Measurements from ENCODE around the gene DTNB. TPM values are rescaled to one million over a fixed set of nuclear protein-coding genes. Genes with fewer than 3 reads are reported as not detected.

Gene DTNB
- total and polyA plus RNA-seq, 2 of the 4 experiments (the other 2 are of a cell fraction), result 3.8 to 5.3 TPM

DNA sequence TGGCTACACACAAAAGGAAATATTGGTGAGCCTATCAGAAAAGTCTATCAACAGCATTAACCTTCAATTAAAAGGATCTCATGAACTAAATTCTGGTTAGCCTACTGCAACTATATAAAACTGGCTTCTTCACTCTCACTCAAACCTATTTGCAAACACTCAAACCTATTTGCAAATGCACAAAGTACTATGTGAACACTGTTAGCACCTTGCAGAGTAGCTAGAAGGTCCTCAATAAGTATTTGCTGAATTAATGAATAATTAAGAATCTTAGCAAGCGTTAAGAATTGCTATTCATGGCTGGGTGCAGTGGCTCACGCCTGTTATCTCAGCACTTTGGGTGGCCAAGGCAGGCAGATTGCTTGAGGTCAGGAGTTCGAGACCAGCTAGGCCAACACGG is 150.3 kb downstream of the DTNB start:
- H2AK9ac ChIP-seq (replicated peaks; ENCODE audit: low read depth, low read length, poor library complexity), result no peak overlapping the region
- H4K20me1 ChIP-seq (ENCODE audit: insufficient read depth, low read length), result no peaks in the 10 kb centered on the region
- H3K27ac ChIP-seq (ENCODE audit: insufficient read depth, low read length), result no peak overlapping the region
- H3K36me3 ChIP-seq (ENCODE audit: control insufficient read depth, insufficient read depth, low read length), result no peaks in the 10 kb centered on the region
- no peaks in the 10 kb centered on the region for H3K9me1 ChIP-seq (ENCODE audit: insufficient read depth, low read length)
- H2AFZ ChIP-seq (replicated peaks; ENCODE audit: low read length, poor library complexity), result no peak overlapping the region
- no peak overlapping the region for H2AK5ac ChIP-seq (ENCODE audit: low read depth, low read length)
- no peak overlapping the region for H2BK120ac ChIP-seq (ENCODE audit: low read depth, low read length)
- H3K4me2 ChIP-seq (ENCODE audit: low read depth, low read length), result no peak overlapping the region
- in situ Hi-C loops (cut with MboI; ENCODE audit: low sequenced_read_pairs), result no loop called here
- no peak overlapping the region for H4K91ac ChIP-seq (ENCODE audit: insufficient read depth, low read depth, low read length)
- H2BK5ac ChIP-seq (ENCODE audit: low read depth, low read length, poor library complexity, severe bottlenecking), result no peak overlapping the region
- H2BK20ac ChIP-seq (ENCODE audit: low read depth, low read length), result no peak overlapping the region
- H3K56ac ChIP-seq (ENCODE audit: extremely low read depth, insufficient read depth, low read length), result no peak overlapping the region
- WGBS, 2 experiments (ENCODE audit: extremely low coverage in 2 of 2, insufficient read length in 1 of 2), result no CpG with 5 or more reads among the region's 4 CpGs
- no peak overlapping the region for H2BK15ac ChIP-seq (ENCODE audit: low read depth, low read length)
- intact Hi-C loops (cut with micrococcal nuclease), result loop anchor here (2.0 kb wide), 2 partner anchors 142 to 146 kb away; no protein-coding TSS in a partner anchor
- no peaks in the 10 kb centered on the region for H3K27me3 ChIP-seq (ENCODE audit: control insufficient read depth, insufficient read depth, low read length)
- H4K8ac ChIP-seq (ENCODE audit: low read depth in 2 of 2, low read length in 2 of 2), result no peak overlapping the region
- no peaks in the 10 kb centered on the region for H3K79me1 ChIP-seq (ENCODE audit: low read depth in 1 of 2, low read length in 2 of 2)
- ChIA-PET POLR2A (ENCODE audit: unreplicated experiment) (interaction anchor here (0.6 kb wide), 1 partner anchor 356 kb away, joined by 8 read pairs; no protein-coding TSS in a partner anchor), CTCF (no interaction called here)
- no peak overlapping the region for H3K18ac ChIP-seq (ENCODE audit: low read depth, low read length)
- H3K9me3 ChIP-seq (ENCODE audit: control insufficient read depth, insufficient read depth, low read length), result no peaks in the 10 kb centered on the region
- ATAC-seq (ENCODE audit: low read depth), result no peak
- H3K9ac ChIP-seq (ENCODE audit: low read depth, low read length), result no peak overlapping the region
- dilution Hi-C loops (cut with HindIII; ENCODE audit: low sequenced_read_pairs, unreplicated experiment), result no loop called here
- H3K14ac ChIP-seq (replicated peaks; ENCODE audit: low read depth, low read length), result no peak overlapping the region
- no peaks in the 10 kb centered on the region for H3K4me1 ChIP-seq (ENCODE audit: control insufficient read depth, insufficient read depth, low read length)
- DNase-seq, result no peak
- no peak overlapping the region for H3K4me3 ChIP-seq (ENCODE audit: insufficient read depth, low read depth, low read length)
- H3K23ac ChIP-seq (ENCODE audit: low read depth, low read length), result no peak overlapping the region
- TF ChIP-seq RFX5 (IDR thresholded peaks at IDR 0.05; ENCODE audit: low read depth, low read length) (no peak), MAZ (IDR thresholded peaks at IDR 0.05; ENCODE audit: borderline replicate concordance, low read depth, low read length) (no peak), NFE2L2 (IDR thresholded peaks at IDR 0.05; ENCODE audit: low read depth, low read length) (no peak), RCOR1 (IDR thresholded peaks at IDR 0.05; ENCODE audit: insufficient replicate concordance, low read length) (no peak), SMC3 (IDR thresholded peaks at IDR 0.05; ENCODE audit: low read depth, low read length) (no peak), POLR2A (IDR thresholded peaks at IDR 0.05; ENCODE audit: low read depth, low read length) (no peak), MAFK (IDR thresholded peaks at IDR 0.05; ENCODE audit: low read depth, low read length) (no peak), RAD21 (IDR thresholded peaks at IDR 0.05; ENCODE audit: low read length) (no peak), CEBPB (IDR thresholded peaks at IDR 0.05; ENCODE audit: low read depth, low read length) (no peak), FOS (IDR thresholded peaks at IDR 0.05; ENCODE audit: low read depth, low read length) (no peak), MXI1 (IDR thresholded peaks at IDR 0.05; ENCODE audit: borderline replicate concordance, low read depth, low read length) (no peak), CHD1 (IDR thresholded peaks at IDR 0.05; ENCODE audit: low read depth, low read length) (no peak), BHLHE40 (IDR thresholded peaks at IDR 0.05; ENCODE audit: low read depth, low read length) (no peak)
- TF ChIP-seq, protein P1, sequence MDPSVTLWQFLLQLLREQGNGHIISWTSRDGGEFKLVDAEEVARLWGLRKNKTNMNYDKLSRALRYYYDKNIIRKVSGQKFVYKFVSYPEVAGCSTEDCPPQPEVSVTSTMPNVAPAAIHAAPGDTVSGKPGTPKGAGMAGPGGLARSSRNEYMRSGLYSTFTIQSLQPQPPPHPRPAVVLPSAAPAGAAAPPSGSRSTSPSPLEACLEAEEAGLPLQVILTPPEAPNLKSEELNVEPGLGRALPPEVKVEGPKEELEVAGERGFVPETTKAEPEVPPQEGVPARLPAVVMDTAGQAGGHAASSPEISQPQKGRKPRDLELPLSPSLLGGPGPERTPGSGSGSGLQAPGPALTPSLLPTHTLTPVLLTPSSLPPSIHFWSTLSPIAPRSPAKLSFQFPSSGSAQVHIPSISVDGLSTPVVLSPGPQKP (IDR thresholded peaks at IDR 0.05; ENCODE audit: borderline replicate concordance, low read depth, low read length), result no peak
- TF ChIP-seq, protein P2, sequence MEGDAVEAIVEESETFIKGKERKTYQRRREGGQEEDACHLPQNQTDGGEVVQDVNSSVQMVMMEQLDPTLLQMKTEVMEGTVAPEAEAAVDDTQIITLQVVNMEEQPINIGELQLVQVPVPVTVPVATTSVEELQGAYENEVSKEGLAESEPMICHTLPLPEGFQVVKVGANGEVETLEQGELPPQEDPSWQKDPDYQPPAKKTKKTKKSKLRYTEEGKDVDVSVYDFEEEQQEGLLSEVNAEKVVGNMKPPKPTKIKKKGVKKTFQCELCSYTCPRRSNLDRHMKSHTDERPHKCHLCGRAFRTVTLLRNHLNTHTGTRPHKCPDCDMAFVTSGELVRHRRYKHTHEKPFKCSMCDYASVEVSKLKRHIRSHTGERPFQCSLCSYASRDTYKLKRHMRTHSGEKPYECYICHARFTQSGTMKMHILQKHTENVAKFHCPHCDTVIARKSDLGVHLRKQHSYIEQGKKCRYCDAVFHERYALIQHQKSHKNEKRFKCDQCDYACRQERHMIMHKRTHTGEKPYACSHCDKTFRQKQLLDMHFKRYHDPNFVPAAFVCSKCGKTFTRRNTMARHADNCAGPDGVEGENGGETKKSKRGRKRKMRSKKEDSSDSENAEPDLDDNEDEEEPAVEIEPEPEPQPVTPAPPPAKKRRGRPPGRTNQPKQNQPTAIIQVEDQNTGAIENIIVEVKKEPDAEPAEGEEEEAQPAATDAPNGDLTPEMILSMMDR (conservative IDR thresholded peaks at IDR 0.05; ENCODE audit: low read depth, low read length), result no peak
- TF ChIP-seq, protein P3, sequence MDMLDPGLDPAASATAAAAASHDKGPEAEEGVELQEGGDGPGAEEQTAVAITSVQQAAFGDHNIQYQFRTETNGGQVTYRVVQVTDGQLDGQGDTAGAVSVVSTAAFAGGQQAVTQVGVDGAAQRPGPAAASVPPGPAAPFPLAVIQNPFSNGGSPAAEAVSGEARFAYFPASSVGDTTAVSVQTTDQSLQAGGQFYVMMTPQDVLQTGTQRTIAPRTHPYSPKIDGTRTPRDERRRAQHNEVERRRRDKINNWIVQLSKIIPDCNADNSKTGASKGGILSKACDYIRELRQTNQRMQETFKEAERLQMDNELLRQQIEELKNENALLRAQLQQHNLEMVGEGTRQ (IDR thresholded peaks at IDR 0.05; ENCODE audit: low read depth, low read length), result no peak
- no peak overlapping the region for H4K5ac ChIP-seq (ENCODE audit: low read depth, low read length)
- no TSS peak for BruUV-seq (replicated peaks)
- no peak overlapping the region for H3K4ac ChIP-seq (ENCODE audit: low read depth, low read length)
